A549 (cell line): ENCODE results near the gene THSD7A. TPM values are rescaled to one million over a fixed set of nuclear protein-coding genes. Genes with fewer than 3 reads are reported as not detected.
A peak's percentile ranks its signal among the peaks of the same experiment; 100 is the strongest.

Experiments used
- ATAC-seq, 2 experiments: fragments of 200-7000 bp in 1 of 2; fragments of >200 bp in 1 of 2; cut with Nextera tagmentation in 1 of 2; cut with Tn5 transposase in 1 of 2; 3 replicates each; pipeline versions ENCODE4 v1.8.0 to v1.9.1; 2018 to 2020; ENCODE audit warnings: mild to moderate bottlenecking in 1 of 2, moderate library complexity in 1 of 2
- CTCF ChIA-PET: fragments of 300-600 bp; sonication (Branson Sonifier 250); formaldehyde crosslinking; extraction: SDS; loops from one replicate; lab custom pipeline; 2021; ENCODE audit warnings: antibody characterized with exemption, inconsistent platforms; lab: Yijun Ruan, JAX
- POLR2A ChIA-PET: fragments of 350-600 bp; formaldehyde crosslinking; extraction: SDS; loops from one replicate; lab custom pipeline; 2021; ENCODE audit warnings: antibody characterized with exemption, inconsistent platforms; lab: Yijun Ruan, JAX
- DNase-seq, 2 experiments: peaks; one replicate each; pipeline versions ENCODE4 v3.0.0 to v3.0.0-alpha.2; 2011 to 2016; ENCODE audit warnings: low read depth in 1 of 2, low spot score in 1 of 2
- FAIRE-seq: peaks from 2 replicates; lab custom pipeline; 2011; peaks lifted over from hg19 to GRCh38; lab: Jason Lieb, UNC
- H3K27ac ChIP-seq, 2 experiments: fragments of >200 bp; sonication (Bioruptor Twin); formaldehyde crosslinking; 3 replicates each; pipeline ENCODE4 v1.5.1; 2016 to 2017
- H3K4me1 ChIP-seq: fragments of >200 bp; sonication (Bioruptor Twin); formaldehyde crosslinking; 3 replicates; pipeline ENCODE4 v1.6.1; 2016
- H3K4me2 ChIP-seq: fragments of >200 bp; sonication (Bioruptor Twin); formaldehyde crosslinking; 3 replicates; pipeline ENCODE4 v1.6.1; 2016
- H3K4me3 ChIP-seq: fragments of >200 bp; sonication (Bioruptor Twin); formaldehyde crosslinking; 3 replicates; pipeline ENCODE4 v1.5.1; 2016
- H3K9me3 ChIP-seq: fragments of >200 bp; sonication (Bioruptor Twin); formaldehyde crosslinking; 3 replicates; pipeline ENCODE4 v1.6.1; 2016
- BHLHE40 ChIP-seq: IDR thresholded peaks from 2 replicates; pipeline ENCODE4 v1.6.1; 2012; ENCODE audit warnings: low read depth, low read length, inconsistent platforms
- CHD4 ChIP-seq: fragments of 200-600 bp; sonication (generic); IDR thresholded peaks from 2 replicates; pipeline ENCODE4 v1.6.1; 2016; ENCODE audit warnings: antibody characterized with exemption, mild to moderate bottlenecking, borderline replicate concordance
- FOSB ChIP-seq: fragments of 250-450 bp; sonication (Bioruptor Pico); IDR thresholded peaks from 2 replicates; pipeline ENCODE4 v1.5.0; 2020; ENCODE audit warnings: mild to moderate bottlenecking, moderate library complexity
- FOSL2 ChIP-seq, 2 experiments: fragments of 450-650 bp in 1 of 2; fragments of >200 bp in 1 of 2; sonication (Bioruptor Twin) in 1 of 2; formaldehyde crosslinking; IDR thresholded peaks; 2 replicates each; pipeline versions ENCODE4 v1.5.0 to v1.6.1; 2016 to 2020; ENCODE audit warnings: mild to moderate bottlenecking in 1 of 2, moderate library complexity in 1 of 2
- HDAC2 ChIP-seq: fragments of 200-600 bp; sonication (generic); IDR thresholded peaks from 2 replicates; pipeline ENCODE4 v1.6.1; 2016
- HEYL ChIP-seq: fragments of 250-450 bp; sonication (Bioruptor Pico); IDR thresholded peaks from 2 replicates; pipeline ENCODE4 v1.8.0; 2021; ENCODE audit warnings: mild to moderate bottlenecking, moderate library complexity
- HOXB5 ChIP-seq: fragments of 250-450 bp; sonication (Bioruptor Pico); IDR thresholded peaks from 2 replicates; pipeline ENCODE4 v1.5.0; 2020; ENCODE audit warnings: mild to moderate bottlenecking, moderate library complexity
- JUNB ChIP-seq: fragments of >200 bp; sonication (Bioruptor Twin); formaldehyde crosslinking; IDR thresholded peaks from 2 replicates; pipeline ENCODE4 v1.6.1; 2016
- KDM5A ChIP-seq: fragments of 200-600 bp; sonication (generic); IDR thresholded peaks from 2 replicates; pipeline ENCODE4 v1.6.1; 2016; ENCODE audit warnings: antibody characterized with exemption, mild to moderate bottlenecking
- MYC ChIP-seq: IDR thresholded peaks from 2 replicates; pipeline ENCODE4 v1.6.1; 2012; ENCODE audit warnings: mild to moderate bottlenecking, inconsistent platforms, low read length, improper control_type of control experiment, borderline replicate concordance
- NR3C1 ChIP-seq: fragments of >200 bp; sonication (Bioruptor Twin); formaldehyde crosslinking; IDR thresholded peaks from 3 replicates; pipeline ENCODE4 v1.6.1; 2017
- PHF8 ChIP-seq: fragments of 200-600 bp; sonication (generic); IDR thresholded peaks from 2 replicates; pipeline ENCODE4 v1.6.1; 2016; ENCODE audit warnings: low read depth, mild to moderate bottlenecking, antibody characterized with exemption, moderate library complexity, borderline replicate concordance
- RNF2 ChIP-seq: fragments of 200-600 bp; sonication (generic); IDR thresholded peaks from 2 replicates; pipeline ENCODE4 v1.6.1; 2016; ENCODE audit warnings: low read depth, mild to moderate bottlenecking, antibody characterized with exemption, moderate library complexity, borderline replicate concordance
- SREBF2 ChIP-seq: fragments of 450-650 bp; IDR thresholded peaks from 2 replicates; pipeline ENCODE4 v1.6.1; 2014; ENCODE audit warnings: mild to moderate bottlenecking, moderate library complexity
- ZFP36 ChIP-seq: fragments of 450-650 bp; IDR thresholded peaks from 2 replicates; pipeline ENCODE4 v1.6.1; 2014; ENCODE audit warnings: borderline replicate concordance; ENCODE audit not compliant: partially characterized antibody
- ZSCAN20 ChIP-seq: fragments of 250-450 bp; sonication (Bioruptor Pico); IDR thresholded peaks from 2 replicates; pipeline ENCODE4 v1.8.0; 2022; ENCODE audit warnings: mild to moderate bottlenecking, moderate library complexity
- WGBS: methylation state at CpG from one replicate; pipeline ENCODE4 v1.1.6; 2017; ENCODE audit errors: missing lambda C conversion rate; 5-methylcytosine and 5-hydroxymethylcytosine counted together
- polyA plus RNA-seq, 4 experiments: library from polyadenylated mRNA; depleted of rRNA in 3 of 4; stranded (reverse); fragments of >200 nt; fragmentation: RNase III in 1 of 4; extraction: RNeasy Plus Mini Kit Qiagen cat#74134 plus additional on column Dnase treatment in 1 of 4; gene quantifications; 2 replicates in 3 of 4; 3 replicates in 1 of 4; pipeline ENCODE4 v1.2.3, GENCODE V29; 2011 to 2017
- TF ChIP-seq, protein P1 (sequence below): IDR thresholded peaks from 2 replicates; pipeline ENCODE4 v1.6.1; 2012; ENCODE audit warnings: low read depth, borderline replicate concordance
- TF ChIP-seq, protein P2 (sequence below): IDR thresholded peaks from 2 replicates; pipeline ENCODE4 v1.6.1; 2012
- TF ChIP-seq, protein P3 (sequence below): IDR thresholded peaks from 2 replicates; pipeline ENCODE4 v1.6.1; 2012
- TF ChIP-seq, protein P4 (sequence below): fragments of 200-600 bp; sonication (generic); IDR thresholded peaks from 2 replicates; pipeline ENCODE4 v1.6.1; 2016; ENCODE audit warnings: antibody characterized with exemption, mild to moderate bottlenecking, moderate library complexity

THSD7A gene
- polyA plus RNA-seq, 2 of the 4 experiments (the other 2 are of a cell fraction) = 5.7 to 11.8 TPM

DNA sequence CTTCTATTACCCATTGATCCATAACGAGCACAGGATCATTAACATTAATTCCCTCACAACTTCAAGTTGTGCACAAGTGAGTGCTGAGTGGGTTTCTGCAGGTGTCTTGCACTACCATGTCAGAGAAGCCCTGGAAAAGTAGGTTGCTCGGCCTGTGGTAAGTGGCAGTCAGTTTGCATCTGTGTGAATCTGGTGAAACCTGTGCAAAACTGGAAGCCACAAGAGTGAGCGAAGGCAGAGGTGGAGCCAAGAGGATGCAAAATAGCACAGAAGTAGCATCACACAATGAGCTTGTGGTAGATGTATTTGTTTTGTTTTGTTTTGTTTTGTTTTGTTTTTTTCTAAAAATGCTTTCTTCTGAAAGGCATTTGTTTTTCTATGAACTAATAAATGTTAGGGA, 181.5 kb downstream of the THSD7A start:
- TF ChIP-seq ZSCAN20 (CRISPR knock-in tag) (no peak), SREBF2 (no peak), MYC (no peak), CHD4 (no peak), HOXB5 (CRISPR knock-in tag) (no peak), NR3C1 (no peak), KDM5A (no peak), BHLHE40 (no peak), PHF8 (no peak), HEYL (no peak), RNF2 (no peak), HDAC2 (no peak), JUNB (no peak), ZFP36 (no peak), FOSB (CRISPR knock-in tag) (no peak)
- TF ChIP-seq, protein P1, sequence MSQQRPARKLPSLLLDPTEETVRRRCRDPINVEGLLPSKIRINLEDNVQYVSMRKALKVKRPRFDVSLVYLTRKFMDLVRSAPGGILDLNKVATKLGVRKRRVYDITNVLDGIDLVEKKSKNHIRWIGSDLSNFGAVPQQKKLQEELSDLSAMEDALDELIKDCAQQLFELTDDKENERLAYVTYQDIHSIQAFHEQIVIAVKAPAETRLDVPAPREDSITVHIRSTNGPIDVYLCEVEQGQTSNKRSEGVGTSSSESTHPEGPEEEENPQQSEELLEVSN = no peak
- TF ChIP-seq, protein P2, sequence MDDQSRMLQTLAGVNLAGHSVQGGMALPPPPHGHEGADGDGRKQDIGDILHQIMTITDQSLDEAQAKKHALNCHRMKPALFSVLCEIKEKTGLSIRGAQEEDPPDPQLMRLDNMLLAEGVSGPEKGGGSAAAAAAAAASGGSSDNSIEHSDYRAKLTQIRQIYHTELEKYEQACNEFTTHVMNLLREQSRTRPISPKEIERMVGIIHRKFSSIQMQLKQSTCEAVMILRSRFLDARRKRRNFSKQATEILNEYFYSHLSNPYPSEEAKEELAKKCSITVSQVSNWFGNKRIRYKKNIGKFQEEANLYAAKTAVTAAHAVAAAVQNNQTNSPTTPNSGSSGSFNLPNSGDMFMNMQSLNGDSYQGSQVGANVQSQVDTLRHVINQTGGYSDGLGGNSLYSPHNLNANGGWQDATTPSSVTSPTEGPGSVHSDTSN = no peak
- TF ChIP-seq, protein P3, sequence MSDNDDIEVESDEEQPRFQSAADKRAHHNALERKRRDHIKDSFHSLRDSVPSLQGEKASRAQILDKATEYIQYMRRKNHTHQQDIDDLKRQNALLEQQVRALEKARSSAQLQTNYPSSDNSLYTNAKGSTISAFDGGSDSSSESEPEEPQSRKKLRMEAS = no peak
- FAIRE-seq (no peak), ATAC-seq (peak in 1 of 2 experiments; percentile 20; a peak in 1 of 6 replicates), DNase-seq (no peak)
- 67% methylated on average over 3 of the region's 3 CpGs for WGBS
- POLR2A ChIA-PET = no interaction called here
- H3K4me3 ChIP-seq = no peak overlapping the region
- H3K4me2 ChIP-seq = peak overlapping the region; percentile 23; the same call in 2 of the 3 replicates
- H3K4me1 ChIP-seq = peaks cover 20% of the 10 kb centered on the region
- H3K9me3 ChIP-seq = no peaks in the 10 kb centered on the region
- peak overlapping the region in 1 of 2 experiments; percentile 9; a peak in 2 of 6 replicates for H3K27ac ChIP-seq
- CTCF ChIA-PET = no interaction called here

DNA sequence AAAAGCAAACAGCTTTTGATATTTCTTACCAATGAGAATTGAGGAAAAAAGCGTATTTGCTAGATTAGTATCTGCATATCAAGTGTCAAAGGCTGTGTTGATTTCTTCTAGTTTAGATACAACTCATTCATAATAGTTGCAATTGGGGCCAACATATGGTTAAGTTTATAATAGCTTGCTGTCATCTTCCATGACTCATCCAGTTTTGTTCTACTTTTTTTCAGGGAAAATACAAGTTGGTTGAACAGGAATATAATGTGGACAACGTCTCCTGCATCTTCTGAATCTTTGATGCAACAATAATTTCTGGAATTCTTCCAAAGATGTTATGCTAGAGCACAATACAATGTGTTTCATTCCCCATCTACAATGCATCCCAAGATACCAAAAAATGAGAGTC, 182.0 kb downstream of the THSD7A start:
- Histone ChIP-seq H3K4me2 (peak overlapping the region; percentile 23; the same call in 2 of the 3 replicates), H3K4me1 (peaks cover 15% of the 10 kb centered on the region; the same call in 1 of the 3 replicates), H3K27ac (no peak overlapping the region; a peak in 1 of 6 replicates), H3K9me3 (no peaks in the 10 kb centered on the region), H3K4me3 (no peak overlapping the region)
- 43% methylated on average over 2 of the region's 2 CpGs for WGBS
- no peak for TF ChIP-seq FOSL2 (IDR thresholded peaks at IDR 0.05)
- TF ChIP-seq FOSL2 (CRISPR knock-in tag; IDR thresholded peaks at IDR 0.05) = peak; percentile 57
- TF ChIP-seq, protein P4, sequence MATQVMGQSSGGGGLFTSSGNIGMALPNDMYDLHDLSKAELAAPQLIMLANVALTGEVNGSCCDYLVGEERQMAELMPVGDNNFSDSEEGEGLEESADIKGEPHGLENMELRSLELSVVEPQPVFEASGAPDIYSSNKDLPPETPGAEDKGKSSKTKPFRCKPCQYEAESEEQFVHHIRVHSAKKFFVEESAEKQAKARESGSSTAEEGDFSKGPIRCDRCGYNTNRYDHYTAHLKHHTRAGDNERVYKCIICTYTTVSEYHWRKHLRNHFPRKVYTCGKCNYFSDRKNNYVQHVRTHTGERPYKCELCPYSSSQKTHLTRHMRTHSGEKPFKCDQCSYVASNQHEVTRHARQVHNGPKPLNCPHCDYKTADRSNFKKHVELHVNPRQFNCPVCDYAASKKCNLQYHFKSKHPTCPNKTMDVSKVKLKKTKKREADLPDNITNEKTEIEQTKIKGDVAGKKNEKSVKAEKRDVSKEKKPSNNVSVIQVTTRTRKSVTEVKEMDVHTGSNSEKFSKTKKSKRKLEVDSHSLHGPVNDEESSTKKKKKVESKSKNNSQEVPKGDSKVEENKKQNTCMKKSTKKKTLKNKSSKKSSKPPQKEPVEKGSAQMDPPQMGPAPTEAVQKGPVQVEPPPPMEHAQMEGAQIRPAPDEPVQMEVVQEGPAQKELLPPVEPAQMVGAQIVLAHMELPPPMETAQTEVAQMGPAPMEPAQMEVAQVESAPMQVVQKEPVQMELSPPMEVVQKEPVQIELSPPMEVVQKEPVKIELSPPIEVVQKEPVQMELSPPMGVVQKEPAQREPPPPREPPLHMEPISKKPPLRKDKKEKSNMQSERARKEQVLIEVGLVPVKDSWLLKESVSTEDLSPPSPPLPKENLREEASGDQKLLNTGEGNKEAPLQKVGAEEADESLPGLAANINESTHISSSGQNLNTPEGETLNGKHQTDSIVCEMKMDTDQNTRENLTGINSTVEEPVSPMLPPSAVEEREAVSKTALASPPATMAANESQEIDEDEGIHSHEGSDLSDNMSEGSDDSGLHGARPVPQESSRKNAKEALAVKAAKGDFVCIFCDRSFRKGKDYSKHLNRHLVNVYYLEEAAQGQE = no peak
- POLR2A ChIA-PET = no interaction called here
- no peak for ATAC-seq
- no peak for FAIRE-seq
- DNase-seq = no peak
- CTCF ChIA-PET = no interaction called here
